OCI-LY1 (cell line): ENCODE measurements around the gene GATD1.

Experiments
- H2AFZ ChIP-seq: fragments of 200-600 bp; sonication (generic), shearing (Covaris generic); 2 replicates; pipeline ENCODE4 v1.6.0; 2014; ENCODE audit warnings: antibody characterized with exemption, mild to moderate bottlenecking, low read length
- H3F3A ChIP-seq: fragments of 200-600 bp; sonication (generic), shearing (Covaris generic); 2 replicates; pipeline ENCODE4 v1.6.0; 2014; ENCODE audit warnings: mild to moderate bottlenecking, antibody characterized with exemption, low read length, moderate library complexity; ENCODE audit not compliant: insufficient read depth
- H3K27ac ChIP-seq: fragments of 200-600 bp; sonication (generic); 2 replicates; pipeline ENCODE4 v1.5.1; 2014; ENCODE audit warnings: low read length, mixed run types, mild to moderate bottlenecking, low read depth; ENCODE audit not compliant: poor library complexity, severe bottlenecking
- H3K27me3 ChIP-seq: fragments of 200-600 bp; sonication (generic); 2 replicates; pipeline ENCODE4 v1.6.0; 2014; ENCODE audit warnings: antibody characterized with exemption, mild to moderate bottlenecking, low read length, moderate library complexity; ENCODE audit not compliant: insufficient read depth
- H3K36me3 ChIP-seq: fragments of 200-600 bp; sonication (generic); 2 replicates; pipeline ENCODE4 v1.6.1; 2014; ENCODE audit warnings: mild to moderate bottlenecking, antibody characterized with exemption, low read length, moderate library complexity, mixed read lengths; ENCODE audit not compliant: insufficient read depth
- H3K4me1 ChIP-seq: fragments of 200-600 bp; sonication (generic); 2 replicates; pipeline ENCODE4 v1.5.1; 2014; ENCODE audit warnings: mild to moderate bottlenecking, low read length, moderate library complexity; ENCODE audit not compliant: insufficient read depth, severe bottlenecking
- H3K4me2 ChIP-seq: fragments of 200-600 bp; sonication (generic), shearing (Covaris generic); 2 replicates; pipeline ENCODE4 v1.6.1; 2014; ENCODE audit warnings: low read length
- H3K4me3 ChIP-seq: fragments of 200-600 bp; sonication (generic); 2 replicates; pipeline ENCODE4 v1.5.1; 2014; ENCODE audit warnings: low read length, low read depth, mild to moderate bottlenecking, mixed read lengths; ENCODE audit not compliant: poor library complexity, severe bottlenecking
- H3K79me2 ChIP-seq: fragments of 200-600 bp; shearing (Covaris generic); 2 replicates; pipeline ENCODE4 v1.6.1; 2016; ENCODE audit warnings: mixed run types, low read length, mixed read lengths; ENCODE audit not compliant: insufficient read depth
- H3K9ac ChIP-seq: fragments of 200-600 bp; sonication (generic), shearing (Covaris generic); 2 replicates; pipeline ENCODE4 v1.6.1; 2014; ENCODE audit warnings: mild to moderate bottlenecking, low read length, mixed read lengths
- H3K9me2 ChIP-seq: fragments of 200-600 bp; sonication (generic), shearing (Covaris generic); 2 replicates; pipeline ENCODE4 v1.6.1; 2014; ENCODE audit warnings: low read depth, mild to moderate bottlenecking, low read length, mixed read lengths
- H3K9me3 ChIP-seq: fragments of 200-600 bp; shearing (Covaris generic); 2 replicates; pipeline ENCODE4 v1.6.1; 2014; ENCODE audit warnings: low read length, mixed read lengths
- H4K20me1 ChIP-seq: fragments of 200-600 bp; sonication (generic), shearing (Covaris generic); 2 replicates; pipeline ENCODE4 v1.6.0; 2016; ENCODE audit warnings: mild to moderate bottlenecking, low read length; ENCODE audit not compliant: insufficient read depth
- EZH2 ChIP-seq: fragments of 200-600 bp; sonication (generic), shearing (Covaris generic); IDR thresholded peaks from 2 replicates; pipeline ENCODE4 v1.8.0; 2017; ENCODE audit warnings: borderline replicate concordance, mixed run types, mild to moderate bottlenecking, antibody characterized with exemption, low read length, moderate library complexity, mixed read lengths
- TF ChIP-seq, protein P1 (sequence below): fragments of 200-600 bp; sonication (generic), shearing (Covaris generic); IDR thresholded peaks from 2 replicates; pipeline ENCODE4 v1.5.1; 2017; ENCODE audit warnings: mild to moderate bottlenecking, antibody characterized with exemption, low read length, moderate library complexity, mixed read lengths

The GATD1 gene

GRCh38 chr11:792873-793272 is 15.6 kb upstream of the GATD1 start:
- no peak overlapping the region for H3K4me3 ChIP-seq
- no peaks in the 10 kb centered on the region; the same call in 1 of the 2 replicates for H3K27me3 ChIP-seq
- peaks cover 42% of the 10 kb centered on the region for H3K4me1 ChIP-seq
- H2AFZ ChIP-seq, result no peak overlapping the region
- no peak overlapping the region for H3K4me2 ChIP-seq
- H3K9ac ChIP-seq, result no peak overlapping the region
- TF ChIP-seq, protein P1, sequence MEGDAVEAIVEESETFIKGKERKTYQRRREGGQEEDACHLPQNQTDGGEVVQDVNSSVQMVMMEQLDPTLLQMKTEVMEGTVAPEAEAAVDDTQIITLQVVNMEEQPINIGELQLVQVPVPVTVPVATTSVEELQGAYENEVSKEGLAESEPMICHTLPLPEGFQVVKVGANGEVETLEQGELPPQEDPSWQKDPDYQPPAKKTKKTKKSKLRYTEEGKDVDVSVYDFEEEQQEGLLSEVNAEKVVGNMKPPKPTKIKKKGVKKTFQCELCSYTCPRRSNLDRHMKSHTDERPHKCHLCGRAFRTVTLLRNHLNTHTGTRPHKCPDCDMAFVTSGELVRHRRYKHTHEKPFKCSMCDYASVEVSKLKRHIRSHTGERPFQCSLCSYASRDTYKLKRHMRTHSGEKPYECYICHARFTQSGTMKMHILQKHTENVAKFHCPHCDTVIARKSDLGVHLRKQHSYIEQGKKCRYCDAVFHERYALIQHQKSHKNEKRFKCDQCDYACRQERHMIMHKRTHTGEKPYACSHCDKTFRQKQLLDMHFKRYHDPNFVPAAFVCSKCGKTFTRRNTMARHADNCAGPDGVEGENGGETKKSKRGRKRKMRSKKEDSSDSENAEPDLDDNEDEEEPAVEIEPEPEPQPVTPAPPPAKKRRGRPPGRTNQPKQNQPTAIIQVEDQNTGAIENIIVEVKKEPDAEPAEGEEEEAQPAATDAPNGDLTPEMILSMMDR, result no peak
- no peak for TF ChIP-seq EZH2
- H3K27ac ChIP-seq, result no peak overlapping the region
- H4K20me1 ChIP-seq, result no peaks in the 10 kb centered on the region
- peaks cover 9% of the 10 kb centered on the region; the same call in 1 of the 2 replicates for H3K36me3 ChIP-seq
- no peaks in the 10 kb centered on the region for H3F3A ChIP-seq
- H3K79me2 ChIP-seq, result no peaks in the 10 kb centered on the region
- H3K9me2 ChIP-seq, result no peaks in the 10 kb centered on the region
- no peaks in the 10 kb centered on the region for H3K9me3 ChIP-seq

GRCh38 chr11:792535-792821 is 15.2 kb upstream of the GATD1 start:
- Histone ChIP-seq H3K4me3 (no peak overlapping the region), H3K79me2 (no peaks in the 10 kb centered on the region), H3K9me3 (no peaks in the 10 kb centered on the region), H3K9ac (no peak overlapping the region), H3F3A (no peaks in the 10 kb centered on the region), H3K36me3 (peaks cover 9% of the 10 kb centered on the region; the same call in 1 of the 2 replicates), H3K27me3 (no peaks in the 10 kb centered on the region; the same call in 1 of the 2 replicates), H4K20me1 (no peaks in the 10 kb centered on the region), H3K27ac (no peak overlapping the region), H3K4me2 (no peak overlapping the region), H3K4me1 (peaks cover 46% of the 10 kb centered on the region), H2AFZ (no peak overlapping the region), H3K9me2 (no peaks in the 10 kb centered on the region)
- no peak for TF ChIP-seq EZH2
- TF ChIP-seq, protein P1, result no peak

DNA sequence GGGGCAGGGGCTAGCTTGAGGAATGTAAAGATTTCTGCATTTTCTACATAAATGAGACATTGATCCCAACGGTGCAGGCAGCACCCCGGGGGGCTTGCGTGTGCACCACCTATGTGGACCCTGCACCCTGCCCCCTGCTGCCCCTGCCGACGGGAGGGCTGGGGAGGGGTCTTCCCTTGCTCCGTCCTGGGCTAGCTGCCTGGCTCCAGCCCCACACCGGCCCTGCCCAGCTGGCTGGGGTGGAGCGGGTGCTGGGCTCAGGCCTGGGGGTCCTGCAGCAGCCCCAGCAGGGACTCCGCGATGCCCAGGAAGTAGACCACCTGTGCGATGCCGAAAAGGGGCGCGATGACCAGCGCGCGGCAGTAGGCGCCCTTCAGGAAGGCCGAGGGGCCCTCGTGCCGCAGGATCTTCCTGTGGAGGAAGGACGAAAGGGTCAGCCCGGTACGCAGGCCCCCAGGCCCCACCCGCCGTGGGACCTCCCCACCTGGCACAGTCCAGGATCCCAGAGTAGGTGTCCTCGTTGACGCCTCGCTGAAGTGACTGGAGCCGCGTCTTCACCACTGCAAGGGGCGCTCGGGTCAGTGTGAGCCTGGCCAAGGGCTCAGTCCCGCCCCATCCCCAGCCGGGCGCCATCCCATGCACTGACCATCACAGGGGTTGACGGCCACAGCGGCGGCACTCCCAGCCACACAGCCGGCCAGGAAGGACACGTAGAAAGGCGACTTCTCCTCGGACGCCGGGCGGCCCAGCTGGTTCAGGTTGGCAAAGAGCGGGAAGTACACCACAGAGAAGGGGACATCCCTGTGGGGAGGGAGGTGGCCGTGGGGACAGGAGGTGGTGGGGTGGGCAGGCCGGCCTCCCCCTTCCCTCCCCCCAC is 14.6 kb upstream of the GATD1 start:
- no peak overlapping the region for H3K27ac ChIP-seq
- peaks cover 9% of the 10 kb centered on the region; the same call in 1 of the 2 replicates for H3K36me3 ChIP-seq
- no peaks in the 10 kb centered on the region for H4K20me1 ChIP-seq

More for the DNA sequence above, 14.6 kb upstream of the GATD1 start:
- H3K27me3 ChIP-seq, result no peaks in the 10 kb centered on the region; the same call in 1 of the 2 replicates
- no peak overlapping the region for H3K4me3 ChIP-seq
- peaks cover 46% of the 10 kb centered on the region for H3K4me1 ChIP-seq
- no peak overlapping the region for H3K4me2 ChIP-seq
- H3K79me2 ChIP-seq, result no peaks in the 10 kb centered on the region
- no peak for TF ChIP-seq EZH2
- TF ChIP-seq, protein P1, result no peak
- H3F3A ChIP-seq, result no peaks in the 10 kb centered on the region
- H3K9ac ChIP-seq, result no peak overlapping the region
- H3K9me2 ChIP-seq, result no peaks in the 10 kb centered on the region
- no peak overlapping the region for H2AFZ ChIP-seq
- no peaks in the 10 kb centered on the region for H3K9me3 ChIP-seq
